GM18505 (cell line): ENCODE data around the gene EN1.

ENCODE experiments used
- ATAC-seq: cut with Tn5 transposase; IDR thresholded peaks from one replicate; pipeline ENCODE4 v1.9.1; 2021; ENCODE audit not compliant: unreplicated experiment
- POLR2A ChIP-seq: IDR thresholded peaks from 4 replicates; pipeline ENCODE4 v1.6.1; 2011; ENCODE audit warnings: borderline replicate concordance; ENCODE audit not compliant: insufficient read depth, insufficient read length; ENCODE audit errors: extremely low read depth

EN1 gene

GRCh38 chr2:118861242-118861641 is 13.8 kb upstream of the EN1 start:
- no peak for TF ChIP-seq POLR2A
- ATAC-seq, result no peak

GRCh38 chr2:118860506-118860905 is 13.1 kb upstream of the EN1 start:
- TF ChIP-seq POLR2A, result no peak
- no peak for ATAC-seq

- ATAC-seq, result no peak
- TF ChIP-seq POLR2A, result no peak
These were observed 11.8 kb upstream of the EN1 start for GRCh38 chr2:118859157-118859770.

GRCh38 chr2:118858485-118859156 is 11.2 kb upstream of the EN1 start:
- no peak for ATAC-seq
- TF ChIP-seq POLR2A, result no peak

GRCh38 chr2:118857677-118858484 is 10.4 kb upstream of the EN1 start:
- ATAC-seq, result no peak
- TF ChIP-seq POLR2A, result no peak

- no peak for TF ChIP-seq POLR2A
- ATAC-seq, result no peak
These were observed 9.7 kb upstream of the EN1 start for GRCh38 chr2:118856978-118857676.

GRCh38 chr2:118856330-118856977 is 9.0 kb upstream of the EN1 start:
- no peak for ATAC-seq
- no peak for TF ChIP-seq POLR2A

GRCh38 chr2:118855451-118856279 is 8.2 kb upstream of the EN1 start:
- no peak for TF ChIP-seq POLR2A
- peak; percentile 92 for ATAC-seq

- no peak for ATAC-seq
- TF ChIP-seq POLR2A, result no peak
These were observed 7.3 kb upstream of the EN1 start for GRCh38 chr2:118854507-118855345.

- no peak for TF ChIP-seq POLR2A
- no peak for ATAC-seq
These were observed 6.3 kb upstream of the EN1 start for GRCh38 chr2:118853651-118854291.

GRCh38 chr2:118853129-118853640 is 5.7 kb upstream of the EN1 start:
- ATAC-seq, result no peak

More at GRCh38 chr2:118853129-118853640, 5.7 kb upstream of the EN1 start:
- no peak for TF ChIP-seq POLR2A
